ENCODE data around the gene NQO1. TPM values are rescaled to one million over a fixed set of nuclear protein-coding genes. Genes with fewer than 3 reads are reported as not detected.
A peak's percentile ranks its signal among the peaks of the same experiment; 100 is the strongest.

The NQO1 gene
- total RNA-seq, 4 donors from 2014 or later: 42.4 to 311 (median 144) TPM

GRCh38 chr16:69680358-69680757, 46.0 kb downstream of the NQO1 start:
- Histone ChIP-seq H3K27me3 (no peaks in the 10 kb centered on the region), H3K4me1 (no peaks in the 10 kb centered on the region), H3K9me3 (no peaks in the 10 kb centered on the region), H3K27ac (no peak overlapping the region), H3K36me3 (peaks cover 0 to 85% (median 0%) of the 10 kb centered on the region in 3 donors), H3K4me3 (no peak overlapping the region)
- no peak for DNase-seq
- TF ChIP-seq POLR2A (IDR thresholded peaks at IDR 0.05) (no peak), CTCF (IDR thresholded peaks at IDR 0.05) (no peak)

DNA sequence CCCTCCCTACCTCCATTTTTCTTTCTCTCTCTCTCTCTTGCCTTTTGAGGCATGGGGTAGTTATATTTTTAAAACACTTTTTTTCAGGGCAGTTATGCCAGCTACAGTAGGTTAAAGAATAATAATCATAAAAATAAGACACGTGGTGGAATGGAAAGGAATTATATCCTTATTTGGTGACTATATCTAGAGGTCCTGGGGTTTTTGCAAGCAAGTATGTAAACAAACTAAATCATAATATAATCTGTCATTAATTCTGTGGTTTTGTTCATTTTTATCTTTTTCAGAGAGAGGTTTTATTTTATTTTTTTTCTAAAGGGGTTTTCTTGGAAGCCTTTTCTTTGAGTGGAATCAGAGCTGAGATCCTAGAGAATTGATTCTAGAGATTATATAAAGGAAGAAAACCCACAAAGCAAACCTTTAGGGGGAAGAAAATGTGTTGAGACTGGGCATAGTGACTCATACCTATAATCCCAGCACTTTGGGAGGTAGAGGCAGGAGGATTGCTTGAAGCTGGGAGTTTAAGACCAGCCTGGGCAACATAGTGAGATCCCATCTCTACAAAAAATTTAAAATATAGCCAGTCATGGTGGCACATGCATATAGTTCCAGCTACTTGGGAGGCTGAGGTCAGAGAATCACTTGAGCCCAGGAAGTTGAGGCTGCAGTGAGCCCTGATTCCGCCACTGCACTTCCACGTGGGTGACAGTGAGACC, 53.2 kb downstream of the NQO1 start:
- H3K36me3 ChIP-seq: peaks cover 0 to 42% (median 0%) of the 10 kb centered on the region in 3 donors
- no peaks in the 10 kb centered on the region for H3K27me3 ChIP-seq
- no peaks in the 10 kb centered on the region for H3K4me1 ChIP-seq
- no peak overlapping the region for H3K27ac ChIP-seq
- no peak overlapping the region for H3K4me3 ChIP-seq
- no peaks in the 10 kb centered on the region for H3K9me3 ChIP-seq
- DNase-seq: no peak
- TF ChIP-seq POLR2A (IDR thresholded peaks at IDR 0.05) (no peak), CTCF (IDR thresholded peaks at IDR 0.05) (no peak)

GRCh38 chr16:69672315-69672997, 53.9 kb downstream of the NQO1 start:
- Histone ChIP-seq H3K4me1 (no peaks in the 10 kb centered on the region), H3K4me3 (no peak overlapping the region), H3K27me3 (no peaks in the 10 kb centered on the region), H3K9me3 (no peaks in the 10 kb centered on the region), H3K36me3 (peaks cover 0 to 41% (median 0%) of the 10 kb centered on the region in 3 donors), H3K27ac (peak overlapping the region in 1 of 4 donors; percentile 48)
- DNase-seq: no peak
- no peak for TF ChIP-seq POLR2A (IDR thresholded peaks at IDR 0.05)
- TF ChIP-seq CTCF (IDR thresholded peaks at IDR 0.05): no peak

DNA sequence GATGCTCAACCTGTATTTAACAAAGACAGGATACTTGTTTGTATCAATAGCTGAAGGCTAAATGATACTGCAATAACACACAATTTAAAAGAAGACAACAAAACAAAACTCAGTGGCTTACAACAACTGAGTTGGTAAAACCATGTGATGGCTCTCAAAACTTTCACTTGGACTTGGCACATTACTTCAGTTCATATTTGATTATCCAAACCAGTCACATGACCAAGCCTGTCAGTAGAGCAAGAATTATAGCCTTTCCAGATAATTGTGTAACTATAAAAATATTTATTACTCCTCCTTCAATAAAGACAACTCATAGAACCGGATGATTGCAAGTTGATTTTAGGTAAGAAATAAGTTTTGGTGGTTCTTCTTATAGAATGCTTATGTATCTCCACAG, 56.8 kb downstream of the NQO1 start:
- Histone ChIP-seq H3K27ac (no peak overlapping the region), H3K4me3 (no peak overlapping the region), H3K9me3 (no peaks in the 10 kb centered on the region), H3K27me3 (no peaks in the 10 kb centered on the region), H3K36me3 (peaks cover 0 to 29% (median 0%) of the 10 kb centered on the region in 3 donors), H3K4me1 (no peaks in the 10 kb centered on the region)
- no peak for DNase-seq
- TF ChIP-seq POLR2A (IDR thresholded peaks at IDR 0.05) (no peak), CTCF (IDR thresholded peaks at IDR 0.05) (no peak)

- no peak for DNase-seq
- Histone ChIP-seq H3K4me3 (no peak overlapping the region), H3K36me3 (peaks cover 0 to 43% (median 0%) of the 10 kb centered on the region in 3 donors), H3K27ac (no peak overlapping the region), H3K27me3 (no peaks in the 10 kb centered on the region), H3K9me3 (no peaks in the 10 kb centered on the region), H3K4me1 (no peaks in the 10 kb centered on the region)
- TF ChIP-seq CTCF (IDR thresholded peaks at IDR 0.05) (no peak), POLR2A (IDR thresholded peaks at IDR 0.05) (no peak)
Observed at GRCh38 chr16:69663846-69664245, 62.5 kb downstream of the NQO1 start.
